ENCODE results near the gene CCNK.

Gene CCNK

GRCh38 chr14:99452968-99453367 lies 28.2 kb upstream of the CCNK start:
- in situ Hi-C loops (cut with MboI; ENCODE audit: low sequenced_read_pairs): no loop called here
- DNase-seq (ENCODE audit: low spot score in 2 of 2): no peak
- Histone ChIP-seq H3K4me3 (no peak overlapping the region), H3K4me1 (no peaks in the 10 kb centered on the region), H3K9me3 (no peaks in the 10 kb centered on the region), H3K27me3 (ENCODE audit: low read depth) (no peaks in the 10 kb centered on the region), H3K36me3 (replicated peaks) (peaks cover 34% of the 10 kb centered on the region)

- Histone ChIP-seq H3K4me3 (no peak overlapping the region), H3K9me3 (no peaks in the 10 kb centered on the region), H3K4me1 (no peaks in the 10 kb centered on the region), H3K27me3 (ENCODE audit: low read depth) (no peaks in the 10 kb centered on the region), H3K36me3 (replicated peaks) (peaks cover 24% of the 10 kb centered on the region)
- in situ Hi-C loops (cut with MboI; ENCODE audit: low sequenced_read_pairs): no loop called here
- DNase-seq (ENCODE audit: low spot score in 2 of 2): no peak
Measured at GRCh38 chr14:99454246-99454645, 27.0 kb upstream of the CCNK start.

- Histone ChIP-seq H3K4me1 (peaks cover 14% of the 10 kb centered on the region), H3K9me3 (no peaks in the 10 kb centered on the region), H3K27me3 (ENCODE audit: low read depth) (no peaks in the 10 kb centered on the region), H3K36me3 (replicated peaks) (peaks cover 13% of the 10 kb centered on the region; the same call in 1 of the 2 replicates), H3K4me3 (no peak overlapping the region)
- in situ Hi-C loops (cut with MboI; ENCODE audit: low sequenced_read_pairs): no loop called here
- DNase-seq (ENCODE audit: low spot score in 2 of 2): no peak
Measured at GRCh38 chr14:99459481-99460100, 21.6 kb upstream of the CCNK start.

- DNase-seq (ENCODE audit: low spot score in 2 of 2): no peak
- Histone ChIP-seq H3K36me3 (replicated peaks) (peaks cover 13% of the 10 kb centered on the region; the same call in 1 of the 2 replicates), H3K4me1 (peaks cover 14% of the 10 kb centered on the region), H3K27me3 (ENCODE audit: low read depth) (no peaks in the 10 kb centered on the region), H3K9me3 (no peaks in the 10 kb centered on the region), H3K4me3 (no peak overlapping the region)
- in situ Hi-C loops (cut with MboI; ENCODE audit: low sequenced_read_pairs): no loop called here
Measured at GRCh38 chr14:99460793-99461192, 20.4 kb upstream of the CCNK start.

GRCh38 chr14:99461411-99462085 lies 19.7 kb upstream of the CCNK start:
- Histone ChIP-seq H3K36me3 (replicated peaks) (peaks cover 9% of the 10 kb centered on the region; the same call in 1 of the 2 replicates), H3K4me1 (peaks cover 14% of the 10 kb centered on the region), H3K9me3 (no peaks in the 10 kb centered on the region), H3K4me3 (no peak overlapping the region), H3K27me3 (ENCODE audit: low read depth) (no peaks in the 10 kb centered on the region)
- in situ Hi-C loops (cut with MboI; ENCODE audit: low sequenced_read_pairs): no loop called here
- DNase-seq (ENCODE audit: low spot score in 2 of 2): no peak

GRCh38 chr14:99462210-99462609 lies 19.0 kb upstream of the CCNK start:
- Histone ChIP-seq H3K4me3 (no peak overlapping the region), H3K4me1 (peaks cover 14% of the 10 kb centered on the region), H3K27me3 (ENCODE audit: low read depth) (no peaks in the 10 kb centered on the region), H3K36me3 (replicated peaks) (peaks cover 4% of the 10 kb centered on the region; the same call in 1 of the 2 replicates), H3K9me3 (no peaks in the 10 kb centered on the region)
- no peak for DNase-seq (ENCODE audit: low spot score in 2 of 2)
- in situ Hi-C loops (cut with MboI; ENCODE audit: low sequenced_read_pairs): no loop called here

- no peaks in the 10 kb centered on the region for H3K27me3 ChIP-seq (ENCODE audit: low read depth)
- no peak for DNase-seq (ENCODE audit: low spot score in 2 of 2)
- H3K4me1 ChIP-seq: peaks cover 14% of the 10 kb centered on the region
- H3K4me3 ChIP-seq: no peak overlapping the region
- peaks cover 4% of the 10 kb centered on the region; the same call in 1 of the 2 replicates for H3K36me3 ChIP-seq (replicated peaks)
- no peaks in the 10 kb centered on the region for H3K9me3 ChIP-seq
- in situ Hi-C loops (cut with MboI; ENCODE audit: low sequenced_read_pairs): no loop called here
Measured at GRCh38 chr14:99463974-99464373, 17.2 kb upstream of the CCNK start.

GRCh38 chr14:99465288-99465687 lies 15.9 kb upstream of the CCNK start:
- Histone ChIP-seq H3K9me3 (no peaks in the 10 kb centered on the region), H3K4me3 (no peak overlapping the region), H3K27me3 (ENCODE audit: low read depth) (no peaks in the 10 kb centered on the region), H3K4me1 (peaks cover 14% of the 10 kb centered on the region), H3K36me3 (replicated peaks) (peaks cover 4% of the 10 kb centered on the region; the same call in 1 of the 2 replicates)
- DNase-seq (ENCODE audit: low spot score in 2 of 2): no peak
- in situ Hi-C loops (cut with MboI; ENCODE audit: low sequenced_read_pairs): no loop called here

GRCh38 chr14:99466758-99467157 lies 14.5 kb upstream of the CCNK start:
- in situ Hi-C loops (cut with MboI; ENCODE audit: low sequenced_read_pairs): no loop called here

GRCh38 chr14:99467336-99468078 lies 13.7 kb upstream of the CCNK start:
- no peaks in the 10 kb centered on the region for H3K27me3 ChIP-seq (ENCODE audit: low read depth)
- no peak overlapping the region for H3K4me3 ChIP-seq
- no peak for DNase-seq (ENCODE audit: low spot score in 2 of 2)
- 0 out of 2 replicates have a peak, but pooled peaks cover 4% of the 10 kb centered on the region for H3K36me3 ChIP-seq (replicated peaks)
- peaks cover 8% of the 10 kb centered on the region for H3K4me1 ChIP-seq
- in situ Hi-C loops (cut with MboI; ENCODE audit: low sequenced_read_pairs): no loop called here
- H3K9me3 ChIP-seq: no peaks in the 10 kb centered on the region

More at GRCh38 chr14:99466758-99467157, 14.5 kb upstream of the CCNK start:
- Histone ChIP-seq H3K9me3 (no peaks in the 10 kb centered on the region), H3K4me1 (peaks cover 14% of the 10 kb centered on the region), H3K36me3 (replicated peaks) (0 out of 2 replicates have a peak, but pooled peaks cover 4% of the 10 kb centered on the region), H3K4me3 (no peak overlapping the region), H3K27me3 (ENCODE audit: low read depth) (no peaks in the 10 kb centered on the region)
- no peak for DNase-seq (ENCODE audit: low spot score in 2 of 2)

- Histone ChIP-seq H3K36me3 (replicated peaks) (0 out of 2 replicates have a peak, but pooled peaks cover 4% of the 10 kb centered on the region), H3K4me3 (no peak overlapping the region), H3K27me3 (ENCODE audit: low read depth) (no peaks in the 10 kb centered on the region), H3K4me1 (peaks cover 2% of the 10 kb centered on the region), H3K9me3 (no peaks in the 10 kb centered on the region)
- DNase-seq (ENCODE audit: low spot score in 2 of 2): no peak
- in situ Hi-C loops (cut with MboI; ENCODE audit: low sequenced_read_pairs): no loop called here
Measured at GRCh38 chr14:99468081-99468480, 13.1 kb upstream of the CCNK start.

GRCh38 chr14:99468836-99469592 lies 12.2 kb upstream of the CCNK start:
- H3K4me1 ChIP-seq: no peaks in the 10 kb centered on the region; the same call in 1 of the 2 replicates
- DNase-seq (ENCODE audit: low spot score in 2 of 2): no peak
- no peaks in the 10 kb centered on the region for H3K27me3 ChIP-seq (ENCODE audit: low read depth)
- H3K4me3 ChIP-seq: no peak overlapping the region
- in situ Hi-C loops (cut with MboI; ENCODE audit: low sequenced_read_pairs): no loop called here
- no peaks in the 10 kb centered on the region for H3K9me3 ChIP-seq
- H3K36me3 ChIP-seq (replicated peaks): 0 out of 2 replicates have a peak, but pooled peaks cover 4% of the 10 kb centered on the region

GRCh38 chr14:99471731-99472130 lies 9.5 kb upstream of the CCNK start:
- H3K9me3 ChIP-seq: no peaks in the 10 kb centered on the region
- no peaks in the 10 kb centered on the region for H3K27me3 ChIP-seq (ENCODE audit: low read depth)
- H3K4me3 ChIP-seq: no peak overlapping the region
- peaks cover 8% of the 10 kb centered on the region; the same call in 1 of the 2 replicates for H3K4me1 ChIP-seq
- in situ Hi-C loops (cut with MboI; ENCODE audit: low sequenced_read_pairs): no loop called here
- no peak for DNase-seq (ENCODE audit: low spot score in 2 of 2)
- H3K36me3 ChIP-seq (replicated peaks): no peaks in the 10 kb centered on the region

Measured in HAP-1 (cell line).